ENCODE measurements around the gene P4HA1.

- TF ChIP-seq ZNF274 (IDR thresholded peaks at IDR 0.05; ENCODE audit: low read depth, low read length) (no peak), YY1 (IDR thresholded peaks at IDR 0.05; ENCODE audit: insufficient read depth, insufficient read length) (no peak)
Measured at GRCh38 chr10:73043319-73043718, 53.3 kb downstream of the P4HA1 start.
